ENCODE measurements around the gene ANGPTL8. TPM values are rescaled to one million over a fixed set of nuclear protein-coding genes. Genes with fewer than 3 reads are reported as not detected.

Gene ANGPTL8
- total RNA-seq, 2 donors from 2014 or later, result 1.3 TPM; not detected in 1

DNA sequence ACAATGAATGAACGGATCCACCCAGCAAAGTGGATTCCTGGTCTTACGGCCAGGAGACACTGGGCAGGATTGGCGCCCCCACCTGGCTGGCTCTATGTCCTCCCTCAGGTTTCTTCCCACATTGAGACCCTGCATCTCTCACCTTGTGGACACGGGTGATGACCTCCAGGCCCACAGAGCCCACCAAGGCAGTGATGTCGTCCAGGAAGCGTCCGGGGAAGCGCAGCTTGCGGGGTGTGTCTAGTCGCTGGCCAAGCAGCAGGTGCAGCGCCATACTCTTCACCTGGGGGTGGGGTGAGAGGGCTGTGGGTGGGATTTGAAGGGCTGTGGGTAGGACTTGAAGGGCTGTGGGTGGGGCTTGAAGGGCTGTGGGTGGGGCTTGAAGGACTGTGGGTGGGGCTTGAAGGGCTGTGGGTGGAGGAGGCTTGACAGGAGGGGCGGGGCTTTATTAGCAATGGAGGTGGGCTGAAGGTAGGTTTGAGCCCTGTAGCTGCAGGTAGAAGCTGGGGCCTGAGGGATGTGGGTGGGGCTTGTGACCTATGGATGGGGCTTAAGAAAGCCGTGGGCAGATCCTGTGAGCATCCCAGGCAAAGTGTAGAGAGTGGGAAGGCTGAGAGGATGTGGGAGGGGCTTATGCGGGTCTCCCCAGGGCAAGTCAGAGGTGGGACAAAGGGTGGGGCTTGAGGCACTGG lies 12.1 kb upstream of the ANGPTL8 start:
- DNase-seq (ENCODE audit: low spot score), result no peak
- no peak overlapping the region for H3K27ac ChIP-seq
- no peaks in the 10 kb centered on the region for H3K4me1 ChIP-seq
- TF ChIP-seq, protein P1, sequence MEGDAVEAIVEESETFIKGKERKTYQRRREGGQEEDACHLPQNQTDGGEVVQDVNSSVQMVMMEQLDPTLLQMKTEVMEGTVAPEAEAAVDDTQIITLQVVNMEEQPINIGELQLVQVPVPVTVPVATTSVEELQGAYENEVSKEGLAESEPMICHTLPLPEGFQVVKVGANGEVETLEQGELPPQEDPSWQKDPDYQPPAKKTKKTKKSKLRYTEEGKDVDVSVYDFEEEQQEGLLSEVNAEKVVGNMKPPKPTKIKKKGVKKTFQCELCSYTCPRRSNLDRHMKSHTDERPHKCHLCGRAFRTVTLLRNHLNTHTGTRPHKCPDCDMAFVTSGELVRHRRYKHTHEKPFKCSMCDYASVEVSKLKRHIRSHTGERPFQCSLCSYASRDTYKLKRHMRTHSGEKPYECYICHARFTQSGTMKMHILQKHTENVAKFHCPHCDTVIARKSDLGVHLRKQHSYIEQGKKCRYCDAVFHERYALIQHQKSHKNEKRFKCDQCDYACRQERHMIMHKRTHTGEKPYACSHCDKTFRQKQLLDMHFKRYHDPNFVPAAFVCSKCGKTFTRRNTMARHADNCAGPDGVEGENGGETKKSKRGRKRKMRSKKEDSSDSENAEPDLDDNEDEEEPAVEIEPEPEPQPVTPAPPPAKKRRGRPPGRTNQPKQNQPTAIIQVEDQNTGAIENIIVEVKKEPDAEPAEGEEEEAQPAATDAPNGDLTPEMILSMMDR (IDR thresholded peaks at IDR 0.05), result no peak
- H3K4me3 ChIP-seq, result no peak overlapping the region
- H3K36me3 ChIP-seq, result peaks cover 15% of the 10 kb centered on the region
- H3K9me3 ChIP-seq, result no peaks in the 10 kb centered on the region
- no peaks in the 10 kb centered on the region for H3K27me3 ChIP-seq

DNA sequence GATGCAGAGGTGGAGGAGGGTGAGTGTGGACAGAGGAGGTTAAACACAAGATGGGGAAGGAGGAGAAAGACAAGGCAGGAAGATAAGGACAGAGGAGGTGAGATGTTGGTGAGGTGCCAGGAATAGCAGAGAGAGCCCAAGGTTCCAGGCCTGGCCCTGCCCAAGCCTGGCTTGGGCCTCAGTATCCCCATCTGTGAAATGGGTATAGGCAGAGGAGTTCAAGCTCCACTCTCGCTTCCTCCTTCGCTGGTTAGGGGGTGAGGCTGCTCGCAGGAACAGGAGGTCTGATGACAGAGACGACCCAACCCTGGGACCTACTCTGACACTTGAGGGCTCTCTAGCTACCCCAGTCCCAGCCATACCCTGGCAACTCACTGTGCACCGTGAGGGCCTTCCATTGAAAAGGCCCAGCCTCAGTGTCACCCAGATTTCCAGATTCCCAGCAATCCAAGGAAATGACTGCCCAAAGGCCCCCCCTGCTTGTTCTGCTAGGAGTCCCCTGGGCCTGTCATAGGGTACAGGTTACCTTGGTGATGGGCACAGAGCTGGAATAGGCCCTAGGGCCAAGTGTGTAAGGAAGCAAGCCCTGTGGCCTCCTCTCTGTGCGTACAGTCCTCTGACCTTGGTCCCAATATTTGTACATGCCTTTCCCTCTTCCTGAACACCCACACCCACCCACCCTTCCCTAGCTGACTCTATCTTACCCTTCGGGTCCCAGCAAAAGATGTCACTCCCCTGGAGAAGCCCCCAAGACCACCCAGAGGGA lies 8.6 kb upstream of the ANGPTL8 start:
- Histone ChIP-seq H3K36me3 (peaks cover 13% of the 10 kb centered on the region), H3K9me3 (no peaks in the 10 kb centered on the region), H3K4me3 (no peak overlapping the region), H3K4me1 (no peaks in the 10 kb centered on the region), H3K27ac (no peak overlapping the region), H3K27me3 (no peaks in the 10 kb centered on the region)
- TF ChIP-seq, protein P1 (IDR thresholded peaks at IDR 0.05), result no peak
- DNase-seq (ENCODE audit: low spot score), result no peak

DNA sequence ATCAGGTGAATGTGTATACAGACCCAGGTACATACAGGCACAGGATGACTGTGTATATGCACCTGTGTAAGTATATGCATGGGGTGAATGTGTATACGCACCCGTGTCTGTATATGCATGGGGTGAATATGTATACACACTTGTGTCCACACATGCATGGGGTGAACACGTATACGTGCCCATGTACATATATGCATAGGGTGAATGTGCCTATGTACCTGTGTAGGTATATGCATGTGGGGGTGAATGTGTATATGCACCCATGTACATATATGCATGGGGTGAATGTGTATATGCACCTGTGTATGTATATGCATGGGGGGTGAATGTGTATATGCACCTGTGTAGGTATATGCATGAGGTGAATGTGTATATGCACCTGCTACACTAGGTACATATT lies 6.9 kb upstream of the ANGPTL8 start:
- Histone ChIP-seq H3K27ac (no peak overlapping the region), H3K36me3 (peaks cover 7% of the 10 kb centered on the region), H3K9me3 (no peaks in the 10 kb centered on the region), H3K4me3 (no peak overlapping the region), H3K27me3 (no peaks in the 10 kb centered on the region), H3K4me1 (no peaks in the 10 kb centered on the region)
- DNase-seq (ENCODE audit: low spot score), result no peak
- TF ChIP-seq, protein P1 (IDR thresholded peaks at IDR 0.05), result no peak

DNA sequence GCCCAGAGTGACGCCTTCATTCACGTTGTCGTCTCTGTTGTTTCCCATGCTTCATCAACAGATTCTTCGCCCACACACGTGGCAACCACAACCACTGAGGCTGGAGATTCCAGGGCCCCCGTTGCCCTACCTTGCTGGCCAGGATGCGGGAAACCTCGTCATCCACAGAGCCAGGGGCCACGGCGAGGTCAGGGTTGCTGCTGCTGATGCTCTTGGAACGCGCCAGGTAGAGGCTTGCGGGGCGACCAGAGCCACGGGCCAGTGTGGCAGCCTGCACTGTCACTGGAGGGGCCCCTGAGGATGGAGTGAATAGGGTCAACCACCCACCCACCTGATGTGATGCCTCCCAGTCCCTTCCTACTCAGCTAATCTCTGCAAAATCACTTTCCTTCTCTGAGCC lies 6.3 kb upstream of the ANGPTL8 start:
- H3K9me3 ChIP-seq, result no peaks in the 10 kb centered on the region
- H3K27ac ChIP-seq, result no peak overlapping the region
- H3K4me1 ChIP-seq, result no peaks in the 10 kb centered on the region
- H3K4me3 ChIP-seq, result no peak overlapping the region
- H3K36me3 ChIP-seq, result peaks cover 7% of the 10 kb centered on the region
- no peaks in the 10 kb centered on the region for H3K27me3 ChIP-seq
- DNase-seq (ENCODE audit: low spot score), result no peak
- TF ChIP-seq, protein P1 (IDR thresholded peaks at IDR 0.05), result no peak

DNA sequence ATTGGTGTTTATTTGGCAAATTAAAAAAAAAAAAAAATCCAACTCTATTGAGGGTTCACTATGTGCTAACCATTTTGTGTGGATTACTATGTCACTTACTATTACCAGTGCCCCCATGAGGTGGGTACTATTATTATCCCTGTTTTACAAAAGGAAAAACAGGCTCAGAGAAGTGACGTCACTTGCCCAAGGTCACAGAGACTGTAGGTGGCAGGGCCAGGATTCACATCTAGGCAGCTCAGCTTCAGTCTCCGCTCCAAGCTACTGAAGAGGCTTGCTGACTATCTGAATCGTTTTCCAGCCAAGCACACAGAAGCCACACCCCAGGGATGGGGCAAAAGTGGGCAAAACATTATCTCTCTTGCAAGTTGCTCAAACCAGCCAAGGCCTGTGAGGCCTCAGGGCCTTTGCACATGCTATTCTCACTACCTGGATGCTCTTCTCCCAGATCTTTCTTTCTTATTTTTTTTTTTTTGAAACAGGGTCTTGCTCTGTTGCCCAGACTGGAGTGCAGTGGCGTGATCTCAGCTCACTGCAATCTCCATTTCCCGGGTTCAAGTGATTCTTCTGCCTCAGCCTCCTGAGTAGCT lies 4.8 kb upstream of the ANGPTL8 start:
- TF ChIP-seq, protein P1 (IDR thresholded peaks at IDR 0.05), result no peak
- Histone ChIP-seq H3K27me3 (no peaks in the 10 kb centered on the region), H3K36me3 (peaks cover 10% of the 10 kb centered on the region), H3K27ac (no peak overlapping the region), H3K9me3 (no peaks in the 10 kb centered on the region), H3K4me1 (no peaks in the 10 kb centered on the region), H3K4me3 (no peak overlapping the region)
- DNase-seq (ENCODE audit: low spot score), result no peak

Measured in right atrium auricular region (tissue), 2 donors.